ENCODE results near the gene RRAGD.
"Not testable (repeated sequence)": the region's sequence is repeated elsewhere in the genome, so short reads cannot be mapped to it uniquely, and the experiment has no call there.

RRAGD gene

GRCh38 chr6:89411145-89412070, 665 bp downstream of the RRAGD start:
- DNase-seq = peak; percentile 64

DNA sequence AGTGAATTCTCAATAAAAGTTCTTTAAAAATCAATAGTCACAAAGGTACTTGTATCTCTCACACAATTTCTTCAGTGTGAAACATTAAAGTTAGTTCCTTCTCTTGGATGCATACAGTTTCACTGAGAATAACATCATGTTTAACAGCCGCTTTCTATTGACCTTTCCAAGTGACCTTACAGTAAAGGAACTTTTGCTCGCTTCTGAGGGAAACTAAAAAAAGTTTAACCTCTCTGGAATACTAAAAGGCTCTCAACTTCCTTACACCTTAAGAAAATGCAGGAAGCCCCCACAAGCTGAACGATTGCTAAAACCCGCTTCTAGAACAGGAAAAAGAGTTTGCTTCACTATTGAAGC, 1.3 kb downstream of the RRAGD start:
- DNase-seq = peak; percentile 12

GRCh38 chr6:89410231-89410761, 1.8 kb downstream of the RRAGD start:
- no peak for DNase-seq

DNA sequence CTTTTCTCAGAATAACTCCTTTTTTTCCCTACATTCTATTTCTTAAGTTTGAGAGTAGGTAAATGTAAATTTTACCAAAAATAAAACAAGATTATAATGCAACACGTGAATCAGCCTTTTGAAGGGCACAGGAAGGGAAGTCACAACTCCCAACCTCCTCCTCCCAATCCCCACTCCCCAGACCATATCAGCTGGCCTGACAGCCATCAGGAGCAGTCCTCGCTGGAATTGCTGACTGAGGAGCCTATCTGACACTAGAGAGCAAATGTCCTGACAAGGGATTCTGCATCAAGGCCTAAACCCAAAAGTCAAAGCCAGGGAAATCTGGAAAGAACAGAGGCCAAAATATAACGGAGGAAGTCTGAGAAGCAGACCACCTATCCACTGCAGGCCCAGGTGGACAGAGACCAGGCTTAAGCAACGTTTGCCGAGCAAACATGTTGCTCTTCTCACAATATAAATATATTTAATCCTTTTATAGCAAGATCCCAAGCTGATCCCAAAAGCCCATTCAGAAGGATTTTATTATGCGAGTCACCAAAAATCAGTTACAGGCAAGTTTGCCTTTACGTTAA, 2.5 kb downstream of the RRAGD start:
- DNase-seq = no peak

- peak; percentile 50 for DNase-seq
These were observed 5.9 kb downstream of the RRAGD start for GRCh38 chr6:89406141-89406540.

GRCh38 chr6:89404512-89404911, 7.6 kb downstream of the RRAGD start:
- no peak for DNase-seq

DNA sequence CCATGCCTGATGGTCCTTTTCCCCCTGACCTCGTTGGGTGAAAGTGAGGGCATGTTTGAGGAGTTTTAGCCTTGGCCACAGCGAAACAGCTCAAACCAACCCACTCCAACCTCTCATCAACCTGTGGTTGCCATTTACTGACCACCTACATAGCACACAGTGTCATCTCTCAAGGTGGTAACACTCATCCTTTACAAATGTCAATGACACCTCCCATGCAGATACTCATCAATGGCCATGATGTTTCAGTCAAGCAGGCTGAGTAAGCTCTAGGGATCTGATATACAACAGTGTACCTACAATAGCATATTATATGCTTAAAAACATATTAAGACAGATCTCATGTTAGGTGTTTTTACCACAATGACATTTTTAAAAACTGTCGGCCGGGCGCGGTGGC, 9.3 kb downstream of the RRAGD start:
- no peak for DNase-seq

DNA sequence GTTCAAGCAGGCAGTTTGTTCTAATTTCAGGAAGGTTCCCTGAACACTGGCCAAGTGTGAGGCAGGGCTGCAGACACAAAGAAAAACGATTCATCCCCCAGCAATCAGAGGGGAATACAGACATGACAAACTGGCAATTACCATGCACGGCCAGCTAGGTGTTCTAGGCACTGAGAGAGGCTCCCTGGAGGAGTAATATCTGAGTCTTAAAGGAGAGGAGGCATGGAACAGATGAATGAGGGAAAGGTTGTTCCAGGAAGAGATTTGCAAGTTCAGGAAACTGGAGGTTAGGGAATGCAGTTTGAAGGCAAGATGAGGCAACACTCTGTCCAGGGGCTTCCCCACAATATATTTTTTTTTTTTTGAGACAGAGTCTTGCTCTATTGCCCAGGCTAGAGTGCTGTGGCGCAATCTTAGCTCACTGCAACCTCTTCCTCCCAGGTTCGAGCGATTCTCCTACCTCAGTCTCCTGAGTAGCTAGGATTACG, 11.1 kb downstream of the RRAGD start:
- no peak for DNase-seq

- DNase-seq = no peak
These were observed 12.0 kb downstream of the RRAGD start for GRCh38 chr6:89400050-89400449.

DNA sequence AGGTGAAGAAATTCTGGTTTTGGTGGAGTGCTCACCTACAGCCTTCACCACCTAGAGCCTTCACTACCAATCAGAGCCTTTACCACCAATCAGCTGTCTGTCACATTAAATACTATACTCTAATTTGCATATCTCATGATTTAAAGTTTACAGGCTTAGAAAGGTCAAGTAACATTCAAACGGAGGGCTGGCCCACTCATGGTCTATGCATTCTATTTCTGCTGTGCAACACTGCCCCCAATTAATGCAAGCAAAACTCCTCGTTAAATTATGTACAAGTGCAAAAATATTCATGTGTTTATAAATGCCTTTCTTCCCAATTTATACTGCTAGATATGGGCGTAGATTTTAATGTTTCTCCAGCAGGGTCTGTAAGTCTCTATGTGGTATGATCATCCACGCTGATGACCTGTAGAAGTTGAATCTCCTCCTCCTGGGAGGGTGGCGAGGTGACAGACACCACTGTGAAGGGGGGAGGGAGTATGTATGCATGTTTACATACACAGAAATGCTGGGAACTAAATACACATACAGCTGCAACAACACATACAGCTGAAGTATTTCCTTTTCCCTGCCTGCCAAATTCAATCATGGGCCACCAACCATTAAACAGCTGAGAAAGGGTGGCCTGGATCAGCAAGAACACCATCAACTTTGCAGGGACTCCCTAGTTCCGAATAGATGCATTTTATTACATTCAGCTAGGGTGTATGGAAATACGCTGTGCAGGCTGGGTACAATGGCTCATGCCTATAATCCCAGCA, 13.1 kb downstream of the RRAGD start:
- no peak for DNase-seq

DNA sequence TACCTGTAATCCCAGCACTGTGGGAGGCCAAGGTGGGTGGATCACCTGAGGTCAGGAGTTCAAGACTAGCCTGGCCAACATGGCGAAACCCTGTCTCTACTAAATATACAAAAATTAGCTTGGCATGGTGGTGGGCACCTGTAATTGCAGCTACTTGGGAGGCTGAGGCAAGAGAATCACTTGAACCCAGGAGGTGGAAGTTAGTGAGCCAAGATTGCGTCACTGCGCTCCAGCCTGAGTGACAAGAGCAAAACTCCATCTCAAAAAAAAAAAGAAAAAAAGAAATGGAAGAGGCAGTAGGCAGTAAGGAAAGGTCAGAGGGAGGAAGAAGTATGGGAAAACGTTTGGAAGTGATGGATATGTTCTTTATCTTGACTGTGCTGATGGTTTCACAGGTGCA, 14.2 kb downstream of the RRAGD start:
- DNase-seq = not testable (repeated sequence)

- no peak for DNase-seq
These were observed 18.4 kb downstream of the RRAGD start for GRCh38 chr6:89393659-89394058.

DNA sequence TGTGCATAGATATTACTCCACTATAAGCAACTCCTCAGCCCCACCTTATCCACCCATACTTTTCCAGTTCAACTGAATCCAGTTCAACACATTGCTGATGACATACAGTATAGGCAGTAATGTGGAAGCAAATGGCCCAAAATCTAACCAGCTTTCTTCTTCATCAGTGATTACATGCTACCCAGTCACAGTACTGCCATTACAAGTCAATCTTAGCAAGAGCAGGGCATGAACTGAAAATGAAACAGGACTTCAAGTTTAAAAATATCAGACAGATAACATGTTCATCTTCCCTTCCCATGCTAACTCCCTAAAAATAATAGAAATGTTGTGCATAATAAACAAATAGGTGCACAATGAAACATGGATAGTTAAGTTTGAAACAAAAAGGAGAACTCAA, 19.2 kb downstream of the RRAGD start:
- DNase-seq = no peak

GRCh38 chr6:89388846-89389245, 23.2 kb downstream of the RRAGD start:
- DNase-seq = no peak

DNA sequence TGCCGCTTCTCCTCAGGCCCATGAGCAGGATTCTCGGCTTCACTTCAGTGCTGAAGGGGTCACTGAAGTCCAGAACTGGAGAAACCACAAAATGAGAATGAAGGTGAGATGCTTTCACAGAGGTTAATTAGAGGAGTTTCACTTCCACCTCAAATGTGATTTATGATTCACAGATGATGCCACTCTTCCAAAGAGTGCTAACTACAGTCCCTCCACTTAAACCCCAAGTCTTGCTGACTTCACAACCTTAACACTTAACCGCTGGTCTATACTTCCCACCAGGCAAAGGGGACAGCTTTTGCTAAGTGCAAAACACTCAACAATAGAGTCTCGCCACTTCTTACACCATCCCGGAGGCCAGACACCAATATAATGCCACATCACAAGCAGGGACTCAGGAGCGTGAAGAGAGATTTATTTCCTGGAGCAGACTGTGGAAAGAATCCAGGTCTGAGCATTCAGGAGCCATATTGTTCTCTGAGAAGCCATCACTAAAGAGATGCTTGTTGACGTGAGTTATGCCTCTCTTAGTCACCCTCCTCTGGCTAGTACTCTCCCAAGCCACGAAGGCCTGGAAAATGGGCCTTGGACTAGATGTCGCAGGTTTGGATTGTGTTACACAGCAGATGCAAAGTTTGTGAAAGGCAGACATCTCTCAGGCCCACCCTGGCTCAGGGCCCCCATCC, 24.4 kb downstream of the RRAGD start:
- DNase-seq = no peak

DNA sequence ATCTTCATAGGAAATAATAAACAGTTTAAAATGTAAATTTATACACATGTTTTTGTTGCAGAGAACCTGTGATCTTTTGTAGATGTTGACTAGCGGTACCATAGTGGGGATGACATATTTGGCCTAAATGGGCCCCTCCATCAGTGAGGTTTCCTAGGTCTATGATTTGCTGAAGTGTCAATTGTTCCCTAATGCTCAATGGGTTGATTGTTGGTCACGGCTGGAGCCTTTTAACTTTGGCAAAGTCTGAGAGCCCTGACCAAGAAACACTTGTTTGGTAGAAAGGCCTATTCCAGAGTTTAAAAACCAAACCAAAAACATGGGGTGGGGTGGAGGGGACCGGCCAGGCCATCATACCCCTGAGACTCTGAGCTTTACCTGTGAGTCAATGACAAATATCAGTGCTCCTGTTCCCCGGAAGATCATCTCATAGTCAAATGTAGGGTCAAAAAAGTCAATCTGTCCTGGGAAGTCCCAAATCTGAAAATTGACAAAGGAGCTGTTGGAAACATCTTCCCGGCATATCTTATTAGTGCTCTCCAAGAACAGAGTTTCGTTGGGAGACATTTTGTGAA, 25.1 kb downstream of the RRAGD start:
- DNase-seq = no peak

GRCh38 chr6:89385846-89386245, 26.2 kb downstream of the RRAGD start:
- DNase-seq = no peak

DNA sequence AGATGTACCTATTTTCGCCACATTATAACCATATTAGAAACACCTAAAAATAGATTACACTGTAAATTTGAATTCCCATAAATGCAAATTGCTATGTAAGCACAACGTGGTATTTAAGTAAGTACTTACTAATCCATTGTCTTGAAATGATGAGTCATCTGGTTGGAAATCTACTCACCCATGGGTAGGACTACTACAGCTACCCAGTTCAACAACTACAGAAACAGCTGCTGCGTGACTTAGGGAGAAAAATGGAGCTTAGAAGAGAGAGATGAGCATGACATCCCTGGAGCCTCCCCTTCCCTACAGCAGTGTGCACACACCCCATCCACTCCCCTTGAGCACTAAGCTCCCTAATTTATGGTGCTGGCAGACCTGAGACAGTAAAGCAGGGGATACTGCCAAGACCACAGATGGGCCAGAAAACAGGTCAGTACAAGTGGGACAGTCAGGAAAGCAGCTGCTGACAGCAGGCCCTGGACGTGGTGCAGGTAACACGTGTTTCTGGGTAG, 26.9 kb downstream of the RRAGD start:
- DNase-seq = no peak

- no peak for DNase-seq
These were observed 31.0 kb downstream of the RRAGD start for GRCh38 chr6:89381031-89381430.

- peak; percentile 81 for DNase-seq
These were observed 32.8 kb downstream of the RRAGD start for GRCh38 chr6:89379281-89379680.

- DNase-seq = no peak
These were observed 33.4 kb downstream of the RRAGD start for GRCh38 chr6:89378628-89379027.

Data from hematopoietic multipotent progenitor cell treated with erythropoietin and hydrocortisone succinate and interleukin-3 and kit ligand, for 6 days (in vitro differentiated cells).